Adrenal gland (tissue), 5 donors: ENCODE results near the gene PRKCZ.

ENCODE experiments used
- POLR2A ChIP-seq, 2 donors: fragments of 450-650 bp; IDR thresholded peaks; one replicate each; pipeline ENCODE4 v1.6.1; 2017; ENCODE audit warnings: antibody characterized with exemption in 2 of 2, mild to moderate bottlenecking in 2 of 2, moderate library complexity in 1 of 2
- TF ChIP-seq, protein P1 (sequence below), 6 experiments: fragments of 450-650 bp in 4 of 6; fragments of 200-600 bp in 2 of 6; sonication (generic) in 1 of 6; IDR thresholded peaks; 1 replicate in 5 of 6; 2 replicates in 1 of 6; pipeline versions ENCODE4 v1.5.1 to v1.8.0; 2016 to 2021; ENCODE audit warnings: antibody characterized with exemption in 6 of 6, mild to moderate bottlenecking in 2 of 6, moderate library complexity in 1 of 6
- donor health status: DM: no; HTN: no; CAD: no.

DNA sequence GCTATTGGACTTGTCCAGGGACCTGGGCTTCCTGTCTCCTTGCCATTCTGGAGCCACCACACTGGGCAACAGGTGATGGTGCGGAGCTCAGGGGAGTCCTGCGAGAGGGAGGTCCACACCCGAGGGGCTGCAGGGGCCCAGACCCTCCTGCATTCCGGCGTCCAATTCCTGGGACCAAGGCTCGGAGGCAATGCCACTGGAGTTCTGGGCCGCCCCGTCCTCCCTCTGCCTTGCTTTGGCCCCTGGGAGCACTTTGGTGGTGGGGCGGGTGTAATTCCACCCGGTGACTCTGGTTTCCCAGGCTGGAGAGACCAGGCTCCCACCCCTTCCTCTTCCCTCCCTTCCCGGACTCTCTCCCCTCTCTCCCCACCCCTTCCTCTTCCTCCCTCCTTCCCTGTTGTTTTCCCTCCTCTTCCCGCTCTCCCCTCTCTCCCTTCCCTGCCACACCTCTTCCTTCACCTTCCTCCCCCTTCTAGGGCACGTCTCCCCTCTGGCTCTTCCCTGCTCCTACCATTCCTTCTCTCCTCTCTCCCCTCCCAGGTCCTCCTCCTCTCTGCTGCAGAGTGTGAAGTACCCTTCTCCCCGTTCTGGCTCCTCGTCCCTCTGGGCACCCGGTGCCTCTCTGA, 2.0 kb downstream of the PRKCZ start:
- TF ChIP-seq, protein P1, sequence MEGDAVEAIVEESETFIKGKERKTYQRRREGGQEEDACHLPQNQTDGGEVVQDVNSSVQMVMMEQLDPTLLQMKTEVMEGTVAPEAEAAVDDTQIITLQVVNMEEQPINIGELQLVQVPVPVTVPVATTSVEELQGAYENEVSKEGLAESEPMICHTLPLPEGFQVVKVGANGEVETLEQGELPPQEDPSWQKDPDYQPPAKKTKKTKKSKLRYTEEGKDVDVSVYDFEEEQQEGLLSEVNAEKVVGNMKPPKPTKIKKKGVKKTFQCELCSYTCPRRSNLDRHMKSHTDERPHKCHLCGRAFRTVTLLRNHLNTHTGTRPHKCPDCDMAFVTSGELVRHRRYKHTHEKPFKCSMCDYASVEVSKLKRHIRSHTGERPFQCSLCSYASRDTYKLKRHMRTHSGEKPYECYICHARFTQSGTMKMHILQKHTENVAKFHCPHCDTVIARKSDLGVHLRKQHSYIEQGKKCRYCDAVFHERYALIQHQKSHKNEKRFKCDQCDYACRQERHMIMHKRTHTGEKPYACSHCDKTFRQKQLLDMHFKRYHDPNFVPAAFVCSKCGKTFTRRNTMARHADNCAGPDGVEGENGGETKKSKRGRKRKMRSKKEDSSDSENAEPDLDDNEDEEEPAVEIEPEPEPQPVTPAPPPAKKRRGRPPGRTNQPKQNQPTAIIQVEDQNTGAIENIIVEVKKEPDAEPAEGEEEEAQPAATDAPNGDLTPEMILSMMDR (IDR thresholded peaks at IDR 0.05) = no peak
- TF ChIP-seq POLR2A (IDR thresholded peaks at IDR 0.05) = no peak
